Suprapubic skin (tissue), 4 donors: ENCODE measurements around the gene MRPL27.

Source experiments
- CTCF ChIP-seq, 2 donors: fragments of 200-600 bp in 1 of 2; fragments of 450-650 bp in 1 of 2; sonication (generic) in 1 of 2; IDR thresholded peaks; one replicate each; pipeline ENCODE4 v1.5.1; 2016 to 2019; ENCODE audit warnings: antibody characterized with exemption in 2 of 2, mild to moderate bottlenecking in 1 of 2, moderate library complexity in 1 of 2
- EP300 ChIP-seq: sonication (generic); formaldehyde crosslinking; IDR thresholded peaks from one replicate; pipeline ENCODE4 v1.6.1; 2017; ENCODE audit warnings: antibody characterized with exemption
- POLR2A ChIP-seq, 2 donors: fragments of 450-650 bp; IDR thresholded peaks; one replicate each; pipeline ENCODE4 v1.6.1; 2017; ENCODE audit warnings: antibody characterized with exemption in 2 of 2, mild to moderate bottlenecking in 2 of 2, moderate library complexity in 2 of 2
- POLR2AphosphoS5 ChIP-seq, 3 donors: sonication (generic); formaldehyde crosslinking; IDR thresholded peaks; one replicate each; pipeline ENCODE4 v1.6.1; 2017; ENCODE audit warnings: antibody characterized with exemption in 3 of 3

- TF ChIP-seq CTCF (IDR thresholded peaks at IDR 0.05) (no peak), POLR2A (IDR thresholded peaks at IDR 0.05) (no peak), POLR2AphosphoS5 (IDR thresholded peaks at IDR 0.05) (peak in 2 of 3 donors; percentile 58 to 93), EP300 (no peak)
These were observed at the start of gene MRPL27, which contains the start of gene EME1 for GRCh38 chr17:50372758-50373556.
